ENCODE data around the gene SHCBP1L. TPM values are rescaled to one million over a fixed set of nuclear protein-coding genes. Genes with fewer than 3 reads are reported as not detected.

The SHCBP1L gene
- total RNA-seq, 1 donor, result not detected

DNA sequence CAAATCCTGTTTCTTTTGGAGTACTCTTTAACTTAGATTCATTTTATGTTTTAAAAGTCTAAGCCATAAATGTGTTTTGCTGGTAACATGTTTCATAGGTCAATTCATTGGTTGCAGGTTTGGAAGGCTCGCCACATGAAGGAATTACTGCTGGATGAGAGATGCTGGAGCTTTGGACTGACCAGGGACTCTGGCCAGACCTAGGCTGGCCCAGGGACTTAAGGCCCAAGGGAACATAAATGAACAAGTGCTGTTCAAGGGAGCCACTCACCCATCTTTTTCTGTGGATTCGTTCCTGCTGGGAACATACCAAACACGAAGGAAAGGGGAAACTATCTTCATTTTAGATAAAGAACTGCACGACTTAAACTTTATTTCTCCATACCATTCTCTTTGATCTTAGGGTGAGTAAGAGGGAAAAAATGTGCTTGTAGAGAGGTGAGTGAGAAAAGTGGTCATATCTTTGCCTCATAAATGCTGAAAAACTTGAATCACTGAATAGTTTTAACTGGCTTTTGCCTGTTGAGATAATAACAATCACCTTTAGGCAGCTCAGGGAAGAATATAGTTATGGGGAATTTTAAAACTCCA is 15.3 kb upstream of the SHCBP1L start:
- peak; percentile 52 for DNase-seq (ENCODE audit: low read depth)
- TF ChIP-seq, protein P1, sequence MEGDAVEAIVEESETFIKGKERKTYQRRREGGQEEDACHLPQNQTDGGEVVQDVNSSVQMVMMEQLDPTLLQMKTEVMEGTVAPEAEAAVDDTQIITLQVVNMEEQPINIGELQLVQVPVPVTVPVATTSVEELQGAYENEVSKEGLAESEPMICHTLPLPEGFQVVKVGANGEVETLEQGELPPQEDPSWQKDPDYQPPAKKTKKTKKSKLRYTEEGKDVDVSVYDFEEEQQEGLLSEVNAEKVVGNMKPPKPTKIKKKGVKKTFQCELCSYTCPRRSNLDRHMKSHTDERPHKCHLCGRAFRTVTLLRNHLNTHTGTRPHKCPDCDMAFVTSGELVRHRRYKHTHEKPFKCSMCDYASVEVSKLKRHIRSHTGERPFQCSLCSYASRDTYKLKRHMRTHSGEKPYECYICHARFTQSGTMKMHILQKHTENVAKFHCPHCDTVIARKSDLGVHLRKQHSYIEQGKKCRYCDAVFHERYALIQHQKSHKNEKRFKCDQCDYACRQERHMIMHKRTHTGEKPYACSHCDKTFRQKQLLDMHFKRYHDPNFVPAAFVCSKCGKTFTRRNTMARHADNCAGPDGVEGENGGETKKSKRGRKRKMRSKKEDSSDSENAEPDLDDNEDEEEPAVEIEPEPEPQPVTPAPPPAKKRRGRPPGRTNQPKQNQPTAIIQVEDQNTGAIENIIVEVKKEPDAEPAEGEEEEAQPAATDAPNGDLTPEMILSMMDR (IDR thresholded peaks at IDR 0.05; ENCODE audit: insufficient read depth, low read length), result no peak
- no peak overlapping the region for H3K4me3 ChIP-seq (ENCODE audit: low read depth, low read length)

- TF ChIP-seq, protein P1 (IDR thresholded peaks at IDR 0.05; ENCODE audit: insufficient read depth, low read length), result no peak
- DNase-seq (ENCODE audit: low read depth), result no peak
- H3K4me3 ChIP-seq (ENCODE audit: low read depth, low read length), result no peak overlapping the region
Observed at GRCh38 chr1:182965861-182966260, 12.9 kb upstream of the SHCBP1L start.

GRCh38 chr1:182965096-182965495 is 12.1 kb upstream of the SHCBP1L start:
- H3K4me3 ChIP-seq (ENCODE audit: low read depth, low read length), result no peak overlapping the region
- DNase-seq (ENCODE audit: low read depth), result no peak
- TF ChIP-seq, protein P1 (IDR thresholded peaks at IDR 0.05; ENCODE audit: insufficient read depth, low read length), result no peak

DNA sequence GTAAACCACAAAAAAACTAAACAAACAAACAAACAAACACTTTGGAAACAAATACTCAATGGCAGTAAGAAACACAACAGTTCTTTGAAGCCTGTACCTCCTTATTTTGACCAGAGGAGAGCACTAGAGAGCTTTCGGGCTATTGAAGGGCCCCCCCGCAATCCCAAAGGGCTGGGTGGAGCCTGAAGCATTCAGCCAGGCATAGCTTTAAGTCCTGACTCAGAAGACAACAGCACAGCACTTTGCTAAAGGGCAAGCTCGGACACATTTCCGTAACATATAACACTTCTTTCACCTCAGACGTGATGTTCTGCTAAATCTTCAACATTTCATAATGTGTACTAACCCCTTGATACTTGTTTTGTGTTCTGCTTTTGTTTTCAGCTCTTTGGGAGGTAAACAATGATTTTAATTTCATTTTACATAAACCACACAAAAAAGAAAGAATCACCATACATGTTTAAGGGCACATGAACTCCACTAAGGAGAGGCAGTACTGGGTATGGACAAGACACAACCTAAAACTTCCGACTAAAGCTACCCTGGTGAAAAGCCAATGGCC is 9.7 kb upstream of the SHCBP1L start:
- peak; percentile 92 for DNase-seq (ENCODE audit: low read depth)
- H3K4me3 ChIP-seq (ENCODE audit: low read depth, low read length), result peak overlapping the region; percentile 41
- TF ChIP-seq, protein P1 (IDR thresholded peaks at IDR 0.05; ENCODE audit: insufficient read depth, low read length), result peak; percentile 90

DNA sequence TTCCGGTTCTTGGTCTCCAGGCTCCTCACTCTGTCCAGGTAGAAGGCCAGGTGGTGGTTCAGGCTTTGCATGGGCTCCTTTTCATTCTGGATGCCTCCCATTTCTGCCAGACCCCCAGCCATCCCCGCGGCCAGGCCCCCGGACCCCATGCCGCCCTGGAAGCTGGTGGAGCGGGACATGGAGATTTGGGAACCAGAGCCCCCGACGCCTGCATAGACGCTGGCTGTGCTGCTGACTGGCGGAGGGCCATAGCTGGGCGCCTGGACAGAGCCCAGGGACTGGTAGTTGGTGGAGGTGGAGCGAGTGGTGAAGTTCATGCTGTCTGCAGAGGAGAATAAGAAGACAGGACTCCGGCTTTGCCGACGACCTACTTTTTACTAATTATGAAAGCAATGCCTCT is 7.1 kb upstream of the SHCBP1L start:
- TF ChIP-seq, protein P1 (IDR thresholded peaks at IDR 0.05; ENCODE audit: insufficient read depth, low read length), result no peak
- DNase-seq (ENCODE audit: low read depth), result no peak
- H3K4me3 ChIP-seq (ENCODE audit: low read depth, low read length), result no peak overlapping the region

DNA sequence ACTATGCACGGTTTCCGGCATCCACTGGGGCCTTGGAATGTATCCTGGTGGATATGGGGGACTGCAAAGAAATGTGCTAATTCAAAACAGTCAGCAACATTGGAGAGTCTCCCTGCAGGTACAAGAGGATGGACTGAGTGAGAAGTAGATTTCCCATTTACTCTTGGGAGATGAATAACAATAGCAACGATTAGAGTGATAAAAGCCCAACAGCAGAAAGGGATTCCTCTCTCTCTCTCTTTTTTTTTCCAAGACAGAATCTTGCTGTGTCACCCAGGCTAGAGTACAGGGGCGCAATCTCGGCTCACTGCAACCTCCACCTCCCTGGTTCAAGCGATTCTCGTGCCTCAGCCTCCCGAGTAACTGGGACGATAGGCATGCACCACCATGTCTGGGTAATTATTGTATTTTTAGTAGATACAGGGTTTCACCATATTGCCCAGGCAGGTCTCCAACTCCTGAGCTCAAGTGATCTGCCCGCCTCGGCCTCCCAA is 5.0 kb upstream of the SHCBP1L start:
- DNase-seq (ENCODE audit: low read depth), result no peak
- TF ChIP-seq, protein P1 (IDR thresholded peaks at IDR 0.05; ENCODE audit: insufficient read depth, low read length), result no peak
- H3K4me3 ChIP-seq (ENCODE audit: low read depth, low read length), result no peak overlapping the region

Data from fibroblast of the aortic adventitia (primary cell).